Left renal pelvis (tissue), 4 donors: ENCODE results near the gene C3orf20. TPM values are rescaled to one million over a fixed set of nuclear protein-coding genes. Genes with fewer than 3 reads are reported as not detected.

Experiments used
- DNase-seq, 4 donors: peaks; one replicate each; pipeline ENCODE4 v3.0.0-alpha.2; 2013; ENCODE audit warnings: low read depth in 4 of 4, low spot score in 3 of 4
- polyA plus RNA-seq, 4 donors: library from polyadenylated mRNA; unstranded; fragments of 120-200 nt; gene quantifications; one replicate each; pipeline ENCODE4 v1.2.1, GENCODE V29; 2013; ENCODE audit not compliant: insufficient read length in 4 of 4

The C3orf20 gene
- polyA plus RNA-seq, 4 donors, result 0.10 to 0.52 (median 0.18) TPM

- DNase-seq, result no peak
Observed at GRCh38 chr3:14691239-14691638, 16.3 kb downstream of the C3orf20 start.

- no peak for DNase-seq
Observed at GRCh38 chr3:14691719-14692118, 16.8 kb downstream of the C3orf20 start.

DNA sequence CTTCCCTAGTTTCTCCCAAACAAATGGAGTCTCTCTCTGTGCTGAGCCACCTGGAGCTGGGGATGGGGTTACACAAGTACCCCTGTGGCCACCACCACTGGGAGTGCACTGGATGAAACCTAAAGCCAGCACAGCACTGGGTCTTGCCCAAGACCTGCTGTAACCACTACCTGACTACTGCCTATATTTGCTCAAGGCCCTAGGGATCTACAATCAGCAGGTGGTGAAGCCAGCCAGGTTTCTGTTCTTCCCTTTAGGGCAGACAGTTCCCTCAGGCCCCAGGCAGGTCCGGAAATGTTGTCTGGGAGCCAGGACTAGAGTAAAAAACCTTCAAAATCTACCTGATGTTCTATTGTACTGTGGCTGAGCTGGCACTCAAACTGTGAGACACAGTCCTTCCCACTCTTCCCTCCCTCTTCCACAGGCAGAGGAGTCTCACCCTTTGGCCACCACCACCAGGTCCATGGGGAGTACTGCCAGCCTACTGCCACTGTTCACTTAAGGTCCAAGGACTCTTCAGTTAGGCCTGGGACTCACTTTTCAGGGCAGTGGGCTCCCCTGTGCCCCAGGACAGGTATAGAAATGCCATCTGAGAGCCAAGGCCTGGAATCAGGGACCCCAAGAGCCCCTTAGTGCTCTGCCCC lies 23.8 kb downstream of the C3orf20 start:
- no peak for DNase-seq

DNA sequence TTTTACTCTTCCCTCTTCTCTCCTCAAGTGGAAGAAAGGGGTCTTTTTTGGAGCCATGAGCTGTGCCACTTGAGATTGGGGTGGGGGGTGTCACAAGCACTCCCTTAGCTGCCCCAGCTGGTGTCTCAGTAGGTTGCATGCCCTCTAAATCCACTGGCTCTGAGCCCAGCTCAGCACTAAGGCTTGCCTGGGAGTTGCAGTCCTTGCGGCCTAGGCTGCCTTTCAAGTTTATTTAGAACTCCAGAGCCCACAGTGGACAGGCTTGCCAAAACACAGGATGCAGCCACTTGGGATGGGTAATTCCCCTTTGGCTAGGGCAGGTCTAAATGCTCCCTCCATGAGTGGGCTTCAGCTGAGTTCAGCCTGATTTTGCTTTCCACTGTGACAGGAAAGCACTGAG lies 24.7 kb downstream of the C3orf20 start:
- no peak for DNase-seq

DNA sequence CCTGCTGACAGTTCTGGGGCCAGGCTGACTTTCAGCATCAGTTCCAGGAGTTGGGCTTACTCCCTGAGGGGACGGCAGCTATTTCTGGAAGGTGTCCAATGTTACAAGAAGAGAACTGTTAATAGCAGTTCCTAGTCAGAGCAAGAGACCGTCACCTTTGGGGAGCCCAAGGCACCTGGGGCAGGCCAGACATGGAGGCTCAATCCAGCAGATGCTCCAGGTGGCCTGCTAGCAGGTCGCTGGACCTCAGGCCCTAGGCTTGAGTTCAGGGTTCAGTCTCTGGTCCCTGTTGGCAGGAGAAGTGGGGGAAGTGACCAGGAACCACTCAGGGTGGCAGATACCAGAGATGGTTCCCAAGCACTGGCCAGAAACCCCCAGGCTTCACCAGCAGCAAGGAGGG lies 25.9 kb downstream of the C3orf20 start:
- no peak for DNase-seq

DNA sequence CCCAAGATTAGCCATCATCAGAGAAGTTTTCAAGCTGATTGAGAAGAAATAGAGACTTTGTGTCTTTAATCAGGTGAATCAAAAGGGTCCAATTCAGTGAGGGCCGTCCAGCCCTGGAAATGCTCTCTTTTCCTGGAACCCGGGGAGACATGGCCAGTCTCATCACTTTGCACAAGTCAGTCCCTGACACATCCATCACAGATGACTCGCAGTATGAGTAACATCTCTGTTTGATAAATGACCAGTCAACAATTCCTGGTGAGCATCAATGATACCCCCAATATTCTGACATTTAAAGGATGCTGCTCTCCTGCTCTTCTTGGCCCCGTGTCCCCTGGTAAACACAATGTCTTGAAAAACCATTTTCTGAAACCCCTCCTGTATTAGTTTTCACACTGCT lies 26.7 kb downstream of the C3orf20 start:
- no peak for DNase-seq

DNA sequence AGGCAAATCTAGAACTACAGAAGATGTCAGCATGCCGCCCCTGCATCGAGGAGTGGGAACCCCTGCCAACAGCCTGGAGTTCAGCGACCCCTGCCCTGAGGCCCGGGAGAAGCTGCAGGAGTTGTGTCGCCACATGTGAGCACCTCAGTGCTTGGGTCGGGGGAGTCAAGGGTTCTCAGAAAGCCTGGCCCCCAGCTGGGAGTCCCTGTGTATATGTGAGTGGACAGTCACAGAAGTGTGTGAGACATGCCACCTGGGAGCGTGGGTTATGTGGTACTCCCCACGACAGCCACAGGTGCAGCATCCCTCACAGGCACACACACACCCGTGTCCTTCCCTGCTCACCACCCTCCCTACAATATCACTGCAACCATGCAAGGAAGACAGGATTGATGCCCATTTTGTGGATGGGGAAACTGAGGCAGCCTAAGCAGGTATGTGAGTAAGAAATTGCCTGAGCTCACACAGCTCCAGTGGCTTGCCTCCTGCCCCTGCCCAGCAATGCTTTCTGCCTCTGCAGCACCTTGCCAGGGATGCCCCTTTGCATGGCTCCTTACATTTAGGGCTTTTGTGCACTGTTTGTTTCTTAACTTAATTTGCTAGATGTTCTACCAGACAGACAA lies 28.3 kb downstream of the C3orf20 start:
- DNase-seq, result no peak

GRCh38 chr3:14703791-14704190 lies 28.9 kb downstream of the C3orf20 start:
- DNase-seq, result no peak

- DNase-seq, result no peak
Observed at GRCh38 chr3:14706096-14706495, 31.2 kb downstream of the C3orf20 start.

GRCh38 chr3:14716591-14716990 lies 41.6 kb downstream of the C3orf20 start:
- no peak for DNase-seq

GRCh38 chr3:14717307-14717706 lies 42.4 kb downstream of the C3orf20 start:
- no peak for DNase-seq

GRCh38 chr3:14718539-14718938 lies 43.6 kb downstream of the C3orf20 start:
- DNase-seq, result no peak

GRCh38 chr3:14719006-14719405 lies 44.1 kb downstream of the C3orf20 start:
- DNase-seq, result no peak

- DNase-seq, result no peak
Observed at GRCh38 chr3:14721126-14721864, 46.4 kb downstream of the C3orf20 start.

DNA sequence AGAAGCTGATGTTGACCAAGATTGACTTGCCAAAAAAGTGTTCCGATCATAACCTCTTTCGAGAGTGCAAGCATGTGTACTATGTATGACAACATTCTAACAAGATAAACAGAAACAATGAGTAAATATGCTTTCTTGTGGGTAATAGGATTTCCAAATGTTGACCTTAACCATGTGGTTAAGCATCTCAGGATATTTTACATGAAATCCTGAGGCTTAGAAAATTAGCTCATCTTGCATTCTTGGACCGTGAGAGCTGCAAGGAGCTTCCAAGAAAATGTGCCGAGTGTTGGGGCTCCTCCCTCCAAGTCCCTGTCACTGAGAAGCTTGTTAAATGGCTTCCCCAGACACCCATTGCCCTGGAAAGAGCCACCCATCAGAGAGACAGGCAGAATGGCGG lies 50.1 kb downstream of the C3orf20 start:
- no peak for DNase-seq

DNA sequence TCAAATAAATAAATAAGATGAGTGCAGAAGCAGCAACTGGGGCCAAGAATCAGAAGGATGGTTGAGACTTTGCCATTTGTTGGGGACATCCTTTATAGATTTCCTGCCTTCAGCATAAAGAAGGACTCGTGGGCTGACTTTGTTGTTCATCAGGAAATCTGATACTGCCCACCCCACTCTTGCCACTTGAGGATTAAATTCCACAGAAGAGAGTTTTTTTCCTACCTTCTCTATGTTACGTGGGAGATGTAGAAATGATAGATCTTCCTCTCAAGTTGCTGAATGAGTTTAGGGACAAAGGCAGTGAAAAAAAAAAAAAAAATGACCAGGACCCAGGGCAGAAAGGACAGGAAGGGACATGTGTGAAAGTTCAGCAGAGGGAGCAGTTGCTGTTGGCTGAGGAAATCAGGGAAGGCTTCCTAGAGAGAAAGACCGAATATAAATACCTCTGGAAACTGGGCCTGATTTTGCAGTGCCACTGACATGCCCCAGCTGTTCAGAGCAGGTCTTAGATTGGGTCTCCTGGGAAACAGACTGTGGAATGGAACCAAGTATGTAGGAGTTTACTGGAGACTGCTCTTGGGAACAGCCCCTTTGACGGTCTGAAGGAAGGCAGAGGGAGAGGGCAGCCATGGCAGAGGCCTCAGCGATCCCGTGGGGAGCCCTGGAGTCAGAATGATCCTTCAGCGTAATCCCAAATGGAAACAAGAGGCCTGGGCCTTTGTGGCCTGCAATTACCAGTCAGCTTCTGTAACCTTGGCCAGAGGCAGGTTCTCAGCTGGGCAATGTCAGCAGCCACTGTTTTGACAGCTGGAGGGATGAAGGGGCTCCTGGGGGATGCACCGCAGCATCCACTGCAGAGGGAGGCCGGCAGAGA lies 50.9 kb downstream of the C3orf20 start:
- peak; percentile 68 to 73 (median 71) for DNase-seq

DNA sequence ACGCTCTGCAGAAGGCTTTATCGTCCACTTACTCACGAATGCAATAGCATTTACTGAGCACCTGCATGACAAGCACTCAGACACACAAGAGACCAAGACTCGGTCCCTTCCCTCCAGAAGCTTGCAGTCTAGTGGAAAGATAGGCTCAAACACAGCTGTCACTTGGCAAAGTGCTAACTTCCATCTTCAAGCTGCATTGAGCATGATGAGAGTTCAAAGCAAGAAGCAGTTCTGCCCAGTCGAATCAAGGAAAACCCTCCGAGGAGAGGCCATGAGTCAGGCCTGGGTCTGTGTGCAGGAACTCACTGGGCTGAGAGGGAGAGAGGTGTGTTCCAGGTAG lies 51.5 kb downstream of the C3orf20 start:
- no peak for DNase-seq

- no peak for DNase-seq
Observed at GRCh38 chr3:14728113-14728512, 53.2 kb downstream of the C3orf20 start.

- DNase-seq, result no peak
Observed at GRCh38 chr3:14730703-14731382, 55.9 kb downstream of the C3orf20 start.

GRCh38 chr3:14740983-14741382 lies 66.0 kb downstream of the C3orf20 start:
- no peak for DNase-seq

DNA sequence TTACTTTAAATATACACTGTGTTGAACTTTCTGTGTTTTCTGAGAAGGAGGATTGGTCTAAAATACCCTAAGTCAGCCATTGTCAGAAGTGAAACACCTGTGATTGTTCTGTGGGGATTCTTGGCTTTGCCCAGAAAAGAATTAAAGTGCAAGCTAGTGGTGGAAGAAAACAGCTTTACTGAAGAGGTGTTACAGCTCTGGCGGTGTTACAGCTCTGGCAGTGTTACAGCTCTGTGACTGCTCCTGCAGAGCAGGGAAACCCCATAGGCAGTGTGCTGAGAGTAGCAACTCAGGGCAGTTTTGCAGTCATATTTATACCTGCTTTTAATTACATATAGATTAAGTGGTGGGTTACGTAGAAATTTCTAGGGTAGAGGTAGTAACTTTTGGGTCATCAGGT lies 66.6 kb downstream of the C3orf20 start:
- DNase-seq, result no peak
